Tibial artery (tissue), 4 donors: ENCODE measurements around the gene ZNF532.

Experiments used
- DNase-seq, 2 donors: peaks; one replicate each; pipeline ENCODE4 v3.0.0-alpha.2; 2019
- H3K27ac ChIP-seq, 2 donors: fragments of 200-600 bp; sonication (generic) in 1 of 2; 1 replicate in 1 of 2; 2 replicates in 1 of 2; pipeline ENCODE4 v1.5.1; 2018 to 2019; ENCODE audit warnings: mild to moderate bottlenecking in 1 of 2
- H3K27me3 ChIP-seq, 2 donors: fragments of 200-600 bp; sonication (generic) in 1 of 2; one replicate each; pipeline versions ENCODE4 v1.5.1 to v1.6.0; 2016 to 2019
- H3K36me3 ChIP-seq, 3 donors: fragments of 200-600 bp; sonication (generic) in 2 of 3; one replicate each; pipeline ENCODE4 v1.5.1; 2016 to 2019; ENCODE audit warnings: mild to moderate bottlenecking in 2 of 3
- H3K4me1 ChIP-seq, 4 donors: fragments of 200-600 bp; sonication (generic) in 2 of 4; 1 replicate in 3 of 4; 2 replicates in 1 of 4; pipeline ENCODE4 v1.5.1; 2016 to 2019
- H3K4me3 ChIP-seq, 2 donors: fragments of 200-600 bp; sonication (generic) in 1 of 2; 1 replicate in 1 of 2; 2 replicates in 1 of 2; pipeline ENCODE4 v1.5.1; 2018 to 2019; ENCODE audit warnings: mild to moderate bottlenecking in 2 of 2
- H3K9me3 ChIP-seq, 3 donors: fragments of 200-600 bp; sonication (generic) in 1 of 3; one replicate each; pipeline ENCODE4 v1.5.1; 2016 to 2019
- CTCF ChIP-seq, 2 experiments: fragments of 200-600 bp in 1 of 2; fragments of 450-650 bp in 1 of 2; IDR thresholded peaks; one replicate each; pipeline ENCODE4 v1.5.1; 2017 to 2019; ENCODE audit warnings: antibody characterized with exemption in 2 of 2, mild to moderate bottlenecking in 1 of 2, moderate library complexity in 1 of 2
- intact Hi-C: fragments of 100-400 bp; cut with DNase I; formaldehyde crosslinking; loops from one replicate; pipeline ENCODE4 v1.15.0; 2023; ENCODE audit warnings: low total_unique reads

Gene ZNF532

GRCh38 chr18:58886864-58887612 is 22.4 kb downstream of the ZNF532 start:
- Histone ChIP-seq H3K27ac (peak overlapping the region; percentile 69 to 82), H3K9me3 (no peaks in the 10 kb centered on the region), H3K4me1 (peaks cover 0 to 74% (median 37%) of the 10 kb centered on the region in 4 donors), H3K4me3 (peak overlapping the region; percentile 5 to 30), H3K27me3 (no peaks in the 10 kb centered on the region), H3K36me3 (peaks cover 0 to 10% (median 3%) of the 10 kb centered on the region in 3 donors)
- intact Hi-C loops = no loop called here
- TF ChIP-seq CTCF (IDR thresholded peaks at IDR 0.05) = no peak
- DNase-seq = no peak

DNA sequence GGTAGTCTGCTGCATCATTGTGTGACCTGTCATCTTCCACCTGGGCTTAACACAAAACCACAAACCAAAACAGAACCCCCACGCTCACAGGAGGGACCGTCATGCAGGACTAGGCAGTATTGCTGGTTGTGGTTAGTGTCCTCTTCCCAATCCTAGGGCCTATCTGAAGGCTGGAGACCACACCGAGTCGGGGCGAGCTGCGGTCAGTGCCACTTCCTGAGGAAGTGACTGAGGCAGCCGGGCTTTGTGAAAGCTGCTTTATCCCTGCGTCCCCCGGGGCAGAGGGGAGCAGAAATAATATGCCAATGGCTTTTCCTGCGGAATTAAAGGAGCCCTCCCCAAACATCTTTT is 22.9 kb downstream of the ZNF532 start:
- no peaks in the 10 kb centered on the region for H3K27me3 ChIP-seq
- peak overlapping the region; percentile 5 to 30 for H3K4me3 ChIP-seq
- peak; percentile 77 to 82 for DNase-seq
- intact Hi-C loops = no loop called here
- H3K36me3 ChIP-seq = peaks cover 0 to 10% (median 3%) of the 10 kb centered on the region in 3 donors
- TF ChIP-seq CTCF (IDR thresholded peaks at IDR 0.05) = no peak
- H3K27ac ChIP-seq = peak overlapping the region; percentile 69 to 82
- peaks cover 0 to 73% (median 34%) of the 10 kb centered on the region in 4 donors for H3K4me1 ChIP-seq
- no peaks in the 10 kb centered on the region for H3K9me3 ChIP-seq

- DNase-seq = no peak
- Histone ChIP-seq H3K4me3 (peak overlapping the region; percentile 16 to 34), H3K9me3 (no peaks in the 10 kb centered on the region), H3K27ac (peak overlapping the region; percentile 73 to 74), H3K4me1 (peaks cover 0 to 83% (median 42%) of the 10 kb centered on the region in 4 donors), H3K27me3 (no peaks in the 10 kb centered on the region), H3K36me3 (peaks cover 0 to 10% (median 0%) of the 10 kb centered on the region in 3 donors)
- no peak for TF ChIP-seq CTCF (IDR thresholded peaks at IDR 0.05)
- intact Hi-C loops = no loop called here
Measured at GRCh38 chr18:58891776-58892175, 27.1 kb downstream of the ZNF532 start.

GRCh38 chr18:58892488-58892887 is 27.8 kb downstream of the ZNF532 start:
- Histone ChIP-seq H3K4me3 (peak overlapping the region in 1 of 2 donors; percentile 34), H3K9me3 (no peaks in the 10 kb centered on the region), H3K27me3 (no peaks in the 10 kb centered on the region), H3K27ac (peak overlapping the region; percentile 73 to 74), H3K36me3 (peaks cover 0 to 10% (median 0%) of the 10 kb centered on the region in 3 donors), H3K4me1 (peaks cover 0 to 81% (median 37%) of the 10 kb centered on the region in 4 donors)
- no peak for DNase-seq
- intact Hi-C loops = no loop called here
- no peak for TF ChIP-seq CTCF (IDR thresholded peaks at IDR 0.05)

DNA sequence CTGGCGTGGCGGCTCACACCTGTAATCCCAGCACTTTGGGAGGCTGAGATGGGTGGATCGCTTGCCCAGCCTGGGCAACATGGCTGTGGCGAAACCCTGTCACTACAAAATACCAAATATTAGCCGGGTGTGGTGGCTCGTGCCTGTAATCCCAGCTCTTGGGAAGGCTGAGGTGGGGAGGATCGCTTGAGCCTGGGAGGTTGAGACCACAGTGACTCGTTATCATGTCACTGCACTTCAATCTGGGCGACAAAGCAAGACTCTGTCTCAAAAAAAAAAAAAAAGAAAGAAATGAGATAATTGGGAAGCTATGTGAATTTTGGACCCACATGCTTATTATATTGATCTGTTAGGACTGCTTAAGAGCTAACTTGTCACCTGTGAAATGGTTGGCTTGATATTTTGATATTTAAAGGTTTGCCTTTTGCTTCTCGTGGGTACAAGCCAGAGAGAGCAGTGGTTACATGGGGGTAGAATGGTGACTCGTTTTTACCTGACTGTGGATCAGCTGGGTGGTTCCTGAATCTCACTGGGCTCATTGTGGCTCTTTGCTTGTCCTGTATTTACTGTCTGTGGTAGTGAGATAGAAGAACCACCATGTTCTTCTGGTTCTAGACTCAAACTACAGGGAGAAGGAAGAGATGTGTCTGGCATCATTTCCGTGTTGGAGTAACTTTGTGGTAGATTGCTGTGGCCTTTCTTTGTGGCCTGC is 28.9 kb downstream of the ZNF532 start:
- H3K4me1 ChIP-seq = peaks cover 0 to 72% (median 36%) of the 10 kb centered on the region in 4 donors
- intact Hi-C loops = no loop called here
- H3K4me3 ChIP-seq = no peak overlapping the region
- no peaks in the 10 kb centered on the region for H3K9me3 ChIP-seq
- peaks cover 0 to 10% (median 4%) of the 10 kb centered on the region in 3 donors for H3K36me3 ChIP-seq
- H3K27me3 ChIP-seq = no peaks in the 10 kb centered on the region
- peak overlapping the region in 1 of 2 donors; percentile 68 for H3K27ac ChIP-seq
- DNase-seq = no peak
- no peak for TF ChIP-seq CTCF (IDR thresholded peaks at IDR 0.05)
